ENCODE results near the gene TSC2. TPM values are rescaled to one million over a fixed set of nuclear protein-coding genes. Genes with fewer than 3 reads are reported as not detected.
A peak's percentile ranks its signal among the peaks of the same experiment; 100 is the strongest.

The TSC2 gene
- total and polyA plus RNA-seq, 2 experiments from 2014 or later: 41.8 to 78.7 TPM

- Histone ChIP-seq H2AFZ (no peak overlapping the region), H3K27ac (peak overlapping the region; percentile 85)
- WGBS (ENCODE audit: low lambda C conversion rate, missing lambda C conversion rate): 69% methylated on average over 24 of the region's 24 CpGs
These were observed 32.5 kb upstream of the TSC2 start for GRCh38 chr16:2015117-2015946.

GRCh38 chr16:2015947-2016208 lies 31.9 kb upstream of the TSC2 start:
- no peak overlapping the region for H3K4me3 ChIP-seq
- no peak overlapping the region for H2AFZ ChIP-seq
- peaks cover 21% of the 10 kb centered on the region for H3K27me3 ChIP-seq
- H3K9me2 ChIP-seq (replicated peaks; ENCODE audit: insufficient read depth): no peaks in the 10 kb centered on the region
- TF ChIP-seq CTCF (IDR thresholded peaks at IDR 0.05; ENCODE audit: poor library complexity) (no peak), EZH2 (IDR thresholded peaks at IDR 0.05; ENCODE audit: borderline replicate concordance) (no peak), EZH2phosphoT487 (IDR thresholded peaks at IDR 0.05; ENCODE audit: low read depth, severe bottlenecking, unreplicated experiment) (no peak)
- no peaks in the 10 kb centered on the region for H3K36me3 ChIP-seq (replicated peaks; ENCODE audit: insufficient read depth, low read depth)
- peak overlapping the region; percentile 85 for H3K27ac ChIP-seq
- WGBS (ENCODE audit: low lambda C conversion rate, missing lambda C conversion rate): 84% methylated on average over 7 of the region's 7 CpGs
- H3K79me2 ChIP-seq: no peaks in the 10 kb centered on the region
- H3K4me1 ChIP-seq (ENCODE audit: insufficient read depth): peaks cover 17% of the 10 kb centered on the region
- no peaks in the 10 kb centered on the region for H3K9me3 ChIP-seq (ENCODE audit: low read depth)
- H3K4me2 ChIP-seq: no peak overlapping the region
- DNase-seq (ENCODE audit: low spot score): no peak
- H4K20me1 ChIP-seq (ENCODE audit: insufficient read depth, poor library complexity, severe bottlenecking): no peaks in the 10 kb centered on the region

More at GRCh38 chr16:2015117-2015946, 32.5 kb upstream of the TSC2 start:
- no peaks in the 10 kb centered on the region for H4K20me1 ChIP-seq (ENCODE audit: insufficient read depth, poor library complexity, severe bottlenecking)
- H3K36me3 ChIP-seq (replicated peaks; ENCODE audit: insufficient read depth, low read depth): no peaks in the 10 kb centered on the region
- peaks cover 5% of the 10 kb centered on the region for H3K79me2 ChIP-seq
- peaks cover 17% of the 10 kb centered on the region for H3K27me3 ChIP-seq
- H3K4me2 ChIP-seq: no peak overlapping the region
- H3K9me2 ChIP-seq (replicated peaks; ENCODE audit: insufficient read depth): no peaks in the 10 kb centered on the region
- peak; percentile 63 for DNase-seq (ENCODE audit: low spot score)
- TF ChIP-seq EZH2phosphoT487 (IDR thresholded peaks at IDR 0.05; ENCODE audit: low read depth, severe bottlenecking, unreplicated experiment): no peak
- no peak for TF ChIP-seq CTCF (IDR thresholded peaks at IDR 0.05; ENCODE audit: poor library complexity)
- no peak for TF ChIP-seq EZH2 (IDR thresholded peaks at IDR 0.05; ENCODE audit: borderline replicate concordance)
- H3K4me1 ChIP-seq (ENCODE audit: insufficient read depth): peaks cover 18% of the 10 kb centered on the region
- no peaks in the 10 kb centered on the region for H3K9me3 ChIP-seq (ENCODE audit: low read depth)
- no peak overlapping the region for H3K4me3 ChIP-seq

- H2AFZ ChIP-seq: no peak overlapping the region
- DNase-seq (ENCODE audit: low spot score): no peak
- no peak overlapping the region for H3K27ac ChIP-seq
- 53% methylated on average over 13 of the region's 13 CpGs for WGBS (ENCODE audit: low lambda C conversion rate, missing lambda C conversion rate)
- no peaks in the 10 kb centered on the region for H3K9me3 ChIP-seq (ENCODE audit: low read depth)
- TF ChIP-seq EZH2 (IDR thresholded peaks at IDR 0.05; ENCODE audit: borderline replicate concordance): no peak
- TF ChIP-seq EZH2phosphoT487 (IDR thresholded peaks at IDR 0.05; ENCODE audit: low read depth, severe bottlenecking, unreplicated experiment): no peak
- TF ChIP-seq CTCF (IDR thresholded peaks at IDR 0.05; ENCODE audit: poor library complexity): peak; percentile 35
- no peaks in the 10 kb centered on the region for H3K9me2 ChIP-seq (replicated peaks; ENCODE audit: insufficient read depth)
- H3K4me3 ChIP-seq: no peak overlapping the region
- peaks cover 17% of the 10 kb centered on the region for H3K4me1 ChIP-seq (ENCODE audit: insufficient read depth)
- H3K79me2 ChIP-seq: no peaks in the 10 kb centered on the region
- no peak overlapping the region for H3K4me2 ChIP-seq
- H3K27me3 ChIP-seq: peaks cover 21% of the 10 kb centered on the region
- no peaks in the 10 kb centered on the region for H3K36me3 ChIP-seq (replicated peaks; ENCODE audit: insufficient read depth, low read depth)
- H4K20me1 ChIP-seq (ENCODE audit: insufficient read depth, poor library complexity, severe bottlenecking): no peaks in the 10 kb centered on the region
These were observed 31.3 kb upstream of the TSC2 start for GRCh38 chr16:2016407-2016922.

Measured in hepatocyte (in vitro differentiated cells).